Spleen (tissue), 7 donors: ENCODE results near the gene FN3KRP.

Experiments
- POLR2A ChIP-seq, 3 donors: fragments of 450-650 bp; IDR thresholded peaks; one replicate each; pipeline ENCODE4 v1.5.1; 2017; ENCODE audit warnings: antibody characterized with exemption in 3 of 3, mild to moderate bottlenecking in 1 of 3
- POLR2AphosphoS5 ChIP-seq, 3 donors: sonication (generic); formaldehyde crosslinking; IDR thresholded peaks; one replicate each; pipeline ENCODE4 v1.5.1; 2017; ENCODE audit warnings: antibody characterized with exemption in 3 of 3
- TF ChIP-seq, protein P1 (sequence below), 11 experiments: fragments of 200-600 bp in 7 of 11; fragments of 450-650 bp in 4 of 11; sonication (generic) in 4 of 11; IDR thresholded peaks in 8 of 11; conservative IDR thresholded peaks in 3 of 11; 1 replicate in 7 of 11; 2 replicates in 4 of 11; pipeline versions ENCODE4 v1.4.0 to v1.8.0; 2016 to 2021; ENCODE audit warnings: antibody characterized with exemption in 11 of 11, inconsistent platforms in 4 of 11, mild to moderate bottlenecking in 1 of 11
- donor health status: DM: no; HTN: no; CAD: no; lungs with moderate emphysema.
- donor health status: DM: no; HTN: no; CAD: no.
- donor health status: DM: no; HTN: no; CAD: no.

DNA sequence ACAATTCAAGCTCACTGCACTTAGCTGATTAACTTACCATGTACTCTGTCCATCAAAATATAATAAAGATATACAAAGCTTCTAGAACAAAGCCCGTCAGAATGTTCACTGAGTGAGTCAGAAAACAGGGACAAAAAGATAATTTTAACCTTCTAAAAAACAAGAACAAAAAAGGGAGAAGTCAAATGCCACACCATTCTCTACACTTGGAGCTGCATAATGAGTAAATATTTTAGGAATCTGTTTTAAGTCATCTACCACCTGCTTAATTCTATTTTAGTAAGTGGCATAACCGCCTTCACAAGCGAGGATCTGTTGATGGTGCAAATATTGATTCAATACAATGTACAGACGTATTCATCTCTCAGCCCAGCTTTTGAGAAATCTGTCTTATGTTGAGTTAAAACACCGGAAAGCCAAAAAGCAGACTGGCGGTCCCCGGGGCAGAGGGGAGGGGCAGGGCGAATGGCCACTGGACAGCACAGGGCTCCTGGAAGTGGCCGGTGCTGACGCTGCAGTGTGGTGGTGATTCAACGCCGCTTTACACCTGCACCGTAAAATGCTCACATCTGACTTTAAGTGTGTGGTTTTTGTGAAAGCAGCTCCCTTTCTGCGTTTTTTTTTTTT is 38.1 kb upstream of the FN3KRP start:
- TF ChIP-seq, protein P1, sequence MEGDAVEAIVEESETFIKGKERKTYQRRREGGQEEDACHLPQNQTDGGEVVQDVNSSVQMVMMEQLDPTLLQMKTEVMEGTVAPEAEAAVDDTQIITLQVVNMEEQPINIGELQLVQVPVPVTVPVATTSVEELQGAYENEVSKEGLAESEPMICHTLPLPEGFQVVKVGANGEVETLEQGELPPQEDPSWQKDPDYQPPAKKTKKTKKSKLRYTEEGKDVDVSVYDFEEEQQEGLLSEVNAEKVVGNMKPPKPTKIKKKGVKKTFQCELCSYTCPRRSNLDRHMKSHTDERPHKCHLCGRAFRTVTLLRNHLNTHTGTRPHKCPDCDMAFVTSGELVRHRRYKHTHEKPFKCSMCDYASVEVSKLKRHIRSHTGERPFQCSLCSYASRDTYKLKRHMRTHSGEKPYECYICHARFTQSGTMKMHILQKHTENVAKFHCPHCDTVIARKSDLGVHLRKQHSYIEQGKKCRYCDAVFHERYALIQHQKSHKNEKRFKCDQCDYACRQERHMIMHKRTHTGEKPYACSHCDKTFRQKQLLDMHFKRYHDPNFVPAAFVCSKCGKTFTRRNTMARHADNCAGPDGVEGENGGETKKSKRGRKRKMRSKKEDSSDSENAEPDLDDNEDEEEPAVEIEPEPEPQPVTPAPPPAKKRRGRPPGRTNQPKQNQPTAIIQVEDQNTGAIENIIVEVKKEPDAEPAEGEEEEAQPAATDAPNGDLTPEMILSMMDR (IDR thresholded peaks at IDR 0.05 in 8 of 11, conservative IDR thresholded peaks at IDR 0.05 in 3 of 11) = no peak
- TF ChIP-seq POLR2A (IDR thresholded peaks at IDR 0.05) (no peak), POLR2AphosphoS5 (IDR thresholded peaks at IDR 0.05) (no peak)
